HUES6 (cell line): ENCODE measurements around the gene UBE2J2.
"Not testable (repeated sequence)": the region's sequence is repeated elsewhere in the genome, so short reads cannot be mapped to it uniquely, and the experiment has no call there.

Experiments
- H3K27ac ChIP-seq: 2 replicates; pipeline ENCODE4 v1.7.0; 2013; ENCODE audit warnings: low read depth, mild to moderate bottlenecking, low read length, inconsistent platforms
- H3K27me3 ChIP-seq: 2 replicates; pipeline ENCODE4 v1.6.1; 2013; ENCODE audit warnings: low read length; ENCODE audit not compliant: control insufficient read depth, insufficient read depth
- H3K36me3 ChIP-seq: 2 replicates; pipeline ENCODE4 v1.6.1; 2013; ENCODE audit warnings: low read length; ENCODE audit not compliant: control insufficient read depth, insufficient read depth
- H3K4me1 ChIP-seq: 2 replicates; pipeline ENCODE4 v1.6.1; 2013; ENCODE audit warnings: low read length; ENCODE audit not compliant: control insufficient read depth, insufficient read depth
- H3K4me3 ChIP-seq: 2 replicates; pipeline ENCODE4 v1.5.1; 2013; ENCODE audit warnings: low read depth, low read length
- H3K9ac ChIP-seq: one replicate; pipeline ENCODE4 v1.6.1; 2013; ENCODE audit warnings: mild to moderate bottlenecking, low read length
- H3K9me3 ChIP-seq: 2 replicates; pipeline ENCODE4 v1.6.1; 2013; ENCODE audit warnings: low read depth, low read length; ENCODE audit not compliant: control insufficient read depth, insufficient read depth

UBE2J2 gene

DNA sequence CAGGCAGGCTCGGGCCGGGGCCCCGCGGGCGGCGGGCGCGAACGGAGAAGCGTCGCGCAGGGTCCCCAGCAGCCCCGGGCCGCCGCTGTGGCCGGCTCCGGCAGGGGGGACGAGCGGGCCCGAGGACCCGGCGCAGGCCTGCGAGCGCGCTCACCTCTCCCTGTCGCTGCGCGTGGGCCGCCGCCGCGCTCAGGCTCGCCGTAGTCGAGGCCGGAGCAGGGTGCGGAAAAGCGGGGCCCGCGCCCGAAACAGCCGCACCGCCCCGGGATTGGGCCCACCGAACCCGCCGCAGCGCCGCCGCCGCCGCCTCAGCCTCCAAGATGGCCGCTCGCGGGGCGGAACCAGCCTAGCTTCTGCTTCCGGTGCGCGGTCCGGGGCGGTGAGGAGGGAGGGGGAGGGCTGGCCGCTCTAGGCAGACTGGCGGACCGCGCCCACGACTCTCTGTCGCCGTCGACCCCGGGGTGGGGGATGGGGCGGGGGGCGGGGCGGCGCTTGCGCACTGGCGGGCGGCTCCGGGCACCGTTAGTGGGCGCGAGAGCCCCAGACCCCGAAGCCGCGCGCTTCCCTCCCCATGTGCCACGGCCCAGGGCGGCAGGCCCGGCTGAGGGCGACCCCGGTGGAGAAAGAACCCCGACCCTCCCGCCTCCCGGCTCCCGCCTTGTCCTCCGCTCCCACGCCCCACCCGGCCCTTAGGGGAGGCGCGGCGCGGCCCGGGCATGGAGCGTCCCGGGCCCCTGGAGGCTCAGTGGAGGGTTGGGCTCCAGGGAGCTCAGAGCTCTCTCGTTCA, at the start of gene UBE2J2:
Gene UBE2J2, minus strand, starts transcription at position 343 of the 787 bp plus-strand sequence. CDS start 5,862 bp downstream, outside the sequence.
- Histone ChIP-seq H3K4me1 (peaks cover 18% of the 10 kb centered on the region), H3K9ac (peak within 1 kb of the TSS; percentile 96), H3K36me3 (peaks cover 15% of the 10 kb centered on the region), H3K27me3 (peaks cover 7% of the 10 kb centered on the region), H3K4me3 (peak within 1 kb of the TSS; percentile 98), H3K27ac (peak within 1 kb of the TSS; percentile 57; the same call in 1 of the 2 replicates), H3K9me3 (no peaks in the 10 kb centered on the region)

DNA sequence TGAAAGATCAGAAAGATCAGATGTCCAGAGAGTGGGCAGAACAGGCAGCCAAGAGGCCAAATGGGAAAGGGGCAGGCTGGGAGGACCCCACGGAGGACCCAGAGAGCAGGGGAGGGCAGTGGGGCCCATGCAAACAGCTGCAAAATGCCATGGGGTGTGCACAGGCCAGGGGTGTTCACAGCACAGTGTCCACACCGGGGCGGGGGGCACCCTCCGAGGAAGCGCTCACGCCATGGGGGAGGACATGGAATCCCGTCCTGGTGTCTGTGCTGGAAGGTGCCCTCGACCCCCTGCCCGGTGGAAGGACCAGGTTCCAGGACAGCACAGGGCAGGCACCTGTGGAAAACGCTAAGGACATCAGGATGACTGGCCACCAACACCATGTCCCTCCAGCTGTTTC, 49.3 kb upstream of the UBE2J2 start:
- Histone ChIP-seq H3K27me3 (no peaks in the 10 kb centered on the region), H3K4me1 (peaks cover 5% of the 10 kb centered on the region; the same call in 1 of the 2 replicates), H3K27ac (no peak overlapping the region), H3K36me3 (peaks cover 41% of the 10 kb centered on the region), H3K9ac (no peak overlapping the region), H3K4me3 (no peak overlapping the region), H3K9me3 (no peaks in the 10 kb centered on the region)

DNA sequence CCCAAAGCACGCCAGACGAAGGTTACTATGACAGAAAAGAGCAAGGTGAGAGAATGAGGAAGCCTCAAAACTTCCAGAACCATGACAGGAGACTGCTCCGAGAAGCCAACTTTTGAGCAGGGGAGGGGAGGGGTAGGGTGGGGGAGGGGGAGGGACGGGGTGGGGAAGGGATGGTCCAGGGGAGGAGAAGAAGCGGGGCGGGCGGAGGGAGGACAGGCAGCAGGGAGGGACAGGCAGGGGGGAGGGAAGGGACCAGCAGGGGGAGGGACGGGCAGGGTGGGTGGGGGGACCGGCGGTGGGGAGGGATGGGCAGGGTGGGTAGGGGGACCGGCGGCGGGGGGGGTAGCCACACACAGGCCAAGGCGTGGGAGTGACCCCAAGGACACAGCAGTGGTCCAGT, 48.8 kb upstream of the UBE2J2 start:
- Histone ChIP-seq H3K27me3 (no peaks in the 10 kb centered on the region), H3K27ac (no peak overlapping the region), H3K9me3 (no peaks in the 10 kb centered on the region), H3K4me3 (no peak overlapping the region), H3K4me1 (peaks cover 6% of the 10 kb centered on the region; the same call in 1 of the 2 replicates), H3K36me3 (peaks cover 41% of the 10 kb centered on the region), H3K9ac (no peak overlapping the region)

DNA sequence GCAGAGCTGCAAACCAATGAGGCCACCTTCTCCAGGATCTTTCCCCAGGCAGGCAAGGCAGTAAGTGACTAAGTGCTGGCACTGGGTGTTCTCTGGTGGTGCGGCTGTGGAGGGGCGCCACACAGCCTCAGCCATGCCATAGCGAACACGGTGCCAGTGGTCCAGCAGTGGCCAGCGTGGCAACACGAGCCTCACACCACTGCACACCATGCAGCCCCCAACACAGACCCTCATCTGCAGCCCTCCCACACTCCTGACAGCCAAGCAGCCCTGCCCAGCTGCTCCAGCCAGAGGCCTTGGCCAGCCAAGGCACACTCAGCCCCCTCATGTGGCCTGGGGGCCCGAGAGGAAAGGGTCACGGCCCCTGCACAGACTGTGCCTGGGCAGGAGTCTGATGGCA, 47.8 kb upstream of the UBE2J2 start:
- Histone ChIP-seq H3K9ac (no peak overlapping the region), H3K4me1 (peaks cover 6% of the 10 kb centered on the region; the same call in 1 of the 2 replicates), H3K36me3 (peaks cover 41% of the 10 kb centered on the region), H3K4me3 (no peak overlapping the region), H3K27ac (0 out of 2 replicates have a peak overlapping the region, but pooled peaks have one; percentile 5), H3K27me3 (no peaks in the 10 kb centered on the region), H3K9me3 (no peaks in the 10 kb centered on the region)

DNA sequence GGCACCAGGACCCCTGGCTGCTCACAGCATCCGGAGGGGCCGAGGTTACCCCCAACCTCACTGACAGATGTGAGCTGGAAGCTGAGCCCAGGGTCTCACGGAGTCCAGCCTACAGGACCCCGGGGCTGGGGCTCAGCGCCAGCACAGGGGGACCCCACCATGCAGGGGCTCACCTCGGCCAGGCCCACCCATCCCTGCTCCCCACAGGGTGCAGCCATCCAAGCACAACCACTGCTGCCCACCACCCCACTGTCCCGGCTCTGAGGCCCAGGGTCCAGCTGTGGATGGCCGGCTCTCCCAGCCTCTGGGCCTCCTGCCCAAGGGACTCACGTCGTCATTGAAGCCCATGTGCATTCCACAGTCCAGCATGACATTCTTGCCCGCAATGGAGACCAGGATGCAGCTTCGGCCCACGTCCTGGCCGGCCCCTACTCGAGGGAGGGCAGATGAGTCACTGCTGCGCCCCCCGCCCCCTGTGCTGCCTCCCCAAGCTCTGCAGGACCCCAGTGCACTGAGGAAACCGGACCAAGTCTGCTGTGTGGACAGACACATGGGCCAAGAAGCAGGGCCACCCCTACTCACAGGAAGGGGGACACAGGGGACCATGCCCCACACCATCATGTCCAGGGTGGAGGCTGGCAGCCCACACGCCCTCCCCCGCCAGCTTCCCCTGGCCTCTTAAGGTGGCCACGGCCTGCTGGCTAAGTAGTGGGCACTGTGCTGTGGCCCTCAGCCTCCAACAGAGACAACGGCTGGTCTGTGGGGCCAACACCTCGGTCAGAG, 47.2 kb upstream of the UBE2J2 start:
- H3K27me3 ChIP-seq: no peaks in the 10 kb centered on the region
- 0 out of 2 replicates have a peak overlapping the region, but pooled peaks have one; percentile 5 for H3K27ac ChIP-seq
- no peaks in the 10 kb centered on the region for H3K9me3 ChIP-seq
- no peak overlapping the region for H3K9ac ChIP-seq
- H3K36me3 ChIP-seq: peaks cover 41% of the 10 kb centered on the region
- no peak overlapping the region for H3K4me3 ChIP-seq
- peaks cover 11% of the 10 kb centered on the region for H3K4me1 ChIP-seq

DNA sequence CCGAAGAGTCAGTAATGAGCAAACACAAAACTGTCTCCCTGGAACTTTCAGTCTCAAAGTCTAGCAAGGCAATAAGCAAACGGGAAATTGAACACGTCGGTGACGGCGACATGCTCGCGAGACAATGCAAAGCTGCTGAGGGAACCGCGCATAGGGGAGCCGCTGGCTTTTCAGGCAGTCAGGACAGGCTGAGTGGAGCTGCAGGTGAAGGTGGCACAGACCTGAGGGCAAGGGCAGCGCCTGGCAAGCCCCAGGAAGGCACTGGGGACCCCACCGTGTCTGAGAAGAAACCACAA, 45.9 kb upstream of the UBE2J2 start:
- Histone ChIP-seq H3K4me3 (no peak overlapping the region), H3K4me1 (peaks cover 20% of the 10 kb centered on the region), H3K9me3 (no peaks in the 10 kb centered on the region), H3K27me3 (no peaks in the 10 kb centered on the region), H3K36me3 (peaks cover 48% of the 10 kb centered on the region), H3K9ac (no peak overlapping the region), H3K27ac (no peak overlapping the region)

DNA sequence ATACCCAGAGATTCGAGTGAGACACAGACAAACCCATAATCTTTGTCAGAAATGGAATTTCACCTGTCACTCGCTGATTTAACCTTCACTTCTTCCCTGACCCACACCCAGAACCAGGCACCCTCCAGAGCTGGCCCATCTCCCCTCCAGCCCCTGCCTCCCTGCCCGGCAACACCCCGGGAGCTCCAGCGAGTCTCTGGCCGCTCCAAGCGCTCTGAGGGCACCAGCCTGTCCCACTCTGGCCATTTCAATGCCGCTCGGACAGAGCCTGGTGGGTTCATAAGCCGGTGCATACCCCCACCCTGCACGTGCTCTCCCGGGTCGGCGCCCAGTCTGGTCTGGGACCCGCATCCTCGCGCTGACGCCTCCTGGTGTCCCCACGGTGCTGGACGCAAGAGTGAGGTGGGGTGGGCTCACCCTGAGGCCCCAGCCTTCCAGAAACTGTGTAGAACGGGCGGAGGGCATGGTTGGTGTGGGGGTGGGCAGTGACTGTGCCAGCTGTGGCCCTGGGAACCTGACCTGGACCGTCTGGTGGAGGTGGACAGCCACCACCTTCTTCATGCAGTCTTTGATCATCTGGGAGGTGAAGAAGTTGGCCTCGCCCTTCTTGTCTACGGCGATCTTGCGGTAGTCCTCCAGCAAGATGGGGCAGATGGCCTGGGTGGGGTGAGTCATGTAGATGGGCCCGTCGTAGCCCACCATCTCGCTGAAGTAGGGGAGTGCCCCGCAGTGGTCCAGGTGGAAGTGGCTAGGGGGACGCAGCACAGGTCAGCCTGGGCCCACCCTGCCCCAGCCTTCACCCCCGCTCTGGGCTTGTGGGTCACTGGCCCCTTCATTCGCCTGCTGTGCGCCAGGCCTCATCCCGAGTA, 45.4 kb upstream of the UBE2J2 start:
- no peaks in the 10 kb centered on the region for H3K9me3 ChIP-seq
- no peaks in the 10 kb centered on the region for H3K27me3 ChIP-seq
- no peak overlapping the region for H3K27ac ChIP-seq
- H3K9ac ChIP-seq: no peak overlapping the region
- peaks cover 20% of the 10 kb centered on the region for H3K4me1 ChIP-seq
- H3K4me3 ChIP-seq: no peak overlapping the region
- peaks cover 54% of the 10 kb centered on the region for H3K36me3 ChIP-seq

DNA sequence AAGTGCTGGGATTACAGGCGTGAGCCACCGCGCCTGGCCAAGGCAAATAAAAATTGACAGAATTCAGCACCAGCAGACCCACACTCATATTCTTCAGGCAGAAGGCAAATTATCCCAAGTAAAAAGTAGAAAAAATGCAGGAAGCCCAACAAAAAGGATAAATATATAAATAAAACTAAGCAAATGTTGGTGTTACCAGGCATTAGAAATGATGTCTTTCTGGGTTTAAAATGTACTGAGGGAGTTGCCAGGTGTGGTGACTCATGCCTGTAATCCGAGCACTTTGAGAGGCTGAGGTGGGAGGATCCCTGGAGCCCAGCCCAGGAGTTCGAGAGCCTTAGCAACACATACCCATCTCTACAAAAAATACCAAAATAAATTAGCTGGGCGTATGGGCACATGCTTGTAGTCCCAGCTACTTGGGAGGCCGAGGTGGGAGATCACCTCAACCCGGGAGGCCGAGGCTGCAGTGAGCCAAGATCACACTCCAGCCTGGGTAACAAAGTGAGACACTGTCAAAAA, 44.5 kb upstream of the UBE2J2 start:
- peaks cover 62% of the 10 kb centered on the region for H3K36me3 ChIP-seq
- no peaks in the 10 kb centered on the region for H3K27me3 ChIP-seq
- no peak overlapping the region for H3K4me3 ChIP-seq
- no peak overlapping the region for H3K27ac ChIP-seq
- H3K4me1 ChIP-seq: peaks cover 20% of the 10 kb centered on the region
- H3K9me3 ChIP-seq: no peaks in the 10 kb centered on the region
- H3K9ac ChIP-seq: no peak overlapping the region

DNA sequence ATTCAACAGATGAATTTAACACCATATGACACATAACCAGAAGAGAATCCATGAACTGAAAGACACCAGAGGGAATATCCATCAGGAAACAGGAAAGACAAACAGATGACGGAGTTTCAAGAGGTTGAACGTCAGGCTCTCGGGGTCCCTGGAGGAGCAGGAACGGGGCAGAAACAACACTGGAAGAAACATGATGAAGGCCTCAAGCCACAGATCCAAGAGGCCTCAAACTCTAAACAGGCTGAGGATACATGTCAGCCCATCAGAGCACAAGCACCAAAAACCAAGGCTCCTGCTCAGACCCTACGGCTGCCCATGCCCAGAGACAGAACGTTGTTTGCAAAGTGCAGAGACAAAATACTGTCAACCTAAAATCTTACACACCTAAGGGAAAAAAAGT, 43.8 kb upstream of the UBE2J2 start:
- Histone ChIP-seq H3K36me3 (peaks cover 70% of the 10 kb centered on the region), H3K27ac (no peak overlapping the region)

DNA sequence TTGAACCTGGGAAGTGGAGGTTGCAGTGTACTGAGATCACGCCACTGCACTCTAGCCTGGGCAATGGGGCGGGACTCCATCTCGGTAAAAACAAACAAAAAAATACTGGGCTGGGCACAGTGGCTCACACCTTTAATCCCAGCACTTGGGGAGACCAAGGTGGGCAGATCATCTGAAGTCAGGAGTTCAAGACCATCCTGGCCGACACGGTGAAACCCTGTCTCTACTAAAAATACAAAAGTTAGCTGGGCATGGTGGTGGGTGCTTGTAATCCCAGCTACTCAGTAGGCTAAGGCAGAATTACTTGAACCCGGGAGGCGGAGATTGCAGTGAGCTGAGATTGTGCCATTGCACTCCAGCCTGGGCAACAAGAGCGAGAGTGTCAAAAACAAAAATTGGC, 42.5 kb upstream of the UBE2J2 start:
- H3K4me1 ChIP-seq: peaks cover 20% of the 10 kb centered on the region
- H3K9ac ChIP-seq, H3K27ac ChIP-seq, H3K4me3 ChIP-seq, H3K27me3 ChIP-seq, H3K9me3 ChIP-seq: not testable (repeated sequence)
- peaks cover 78% of the 10 kb centered on the region for H3K36me3 ChIP-seq

More for the DNA sequence above, 43.8 kb upstream of the UBE2J2 start:
- H3K9ac ChIP-seq: no peak overlapping the region
- no peaks in the 10 kb centered on the region for H3K27me3 ChIP-seq
- no peak overlapping the region for H3K4me3 ChIP-seq
- H3K9me3 ChIP-seq: no peaks in the 10 kb centered on the region
- peaks cover 20% of the 10 kb centered on the region for H3K4me1 ChIP-seq
